ENCODE results near the gene P4HB. TPM values are rescaled to one million over a fixed set of nuclear protein-coding genes. Genes with fewer than 3 reads are reported as not detected.

Gene P4HB
- total and polyA plus RNA-seq, 10 of the 15 experiments (the other 5 are each of a cell fraction or from before 2014, with no cell fraction given) = 4.7 to 549 (median 361) TPM

DNA sequence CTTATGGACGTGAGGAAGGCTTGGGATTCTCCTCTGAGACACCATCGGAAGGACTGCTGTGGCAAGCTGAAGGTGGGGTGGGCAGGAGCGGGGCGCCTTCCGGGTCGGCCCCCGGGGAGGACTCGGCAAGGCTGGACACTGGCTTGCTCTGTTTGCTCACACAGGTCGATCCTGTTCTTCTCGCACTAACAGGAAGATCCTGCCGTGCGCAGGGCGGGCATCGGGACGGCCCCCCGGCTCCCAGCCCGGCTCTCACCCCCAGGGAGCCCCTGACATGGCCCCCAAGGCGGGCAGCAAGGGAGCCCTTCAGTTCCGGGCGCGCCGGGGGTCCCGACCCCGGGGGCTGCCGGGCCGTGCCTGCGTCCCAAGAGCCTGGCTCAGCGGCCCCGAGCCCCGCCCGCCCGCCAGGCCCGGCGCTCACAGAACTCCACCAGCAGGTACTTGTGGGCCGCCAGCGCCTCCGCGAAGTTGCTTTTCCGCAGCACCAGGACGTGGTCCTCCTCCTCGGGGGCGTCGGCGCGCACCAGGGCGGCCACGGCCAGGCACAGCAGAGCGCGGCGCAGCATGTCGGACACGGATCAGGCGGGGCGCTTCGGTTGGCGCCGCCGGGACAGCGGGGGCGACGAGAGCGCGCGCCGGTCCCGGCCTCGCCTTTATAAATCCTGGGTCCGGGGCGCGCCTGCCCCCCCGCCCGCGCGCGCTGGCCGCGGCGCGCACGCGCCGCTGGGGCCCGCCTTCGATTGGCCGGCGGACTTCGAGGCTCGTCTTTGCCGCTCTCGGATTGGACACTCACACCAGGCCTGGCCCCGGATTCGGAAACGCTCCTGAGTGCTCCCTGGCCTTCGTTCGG, at the start of gene P4HB (continued):
- TF ChIP-seq ZNF687 (IDR thresholded peaks at IDR 0.05) = peak; percentile 74
- peak; percentile 44; the same call in 1 of the 2 replicates for TF ChIP-seq NRF1 (conservative IDR thresholded peaks at IDR 0.05; ENCODE audit: low read depth, low read length)
- no peak for TF ChIP-seq ATF2 (IDR thresholded peaks at IDR 0.05; ENCODE audit: low read length)
- no peak for TF ChIP-seq ZNF274 (IDR thresholded peaks at IDR 0.05; ENCODE audit: insufficient read depth, insufficient read length)
- TF ChIP-seq RCOR1 (conservative IDR thresholded peaks at IDR 0.05; ENCODE audit: low read depth, low read length) = no peak
- TF ChIP-seq ASH2L (IDR thresholded peaks at IDR 0.05; ENCODE audit: borderline replicate concordance, low read depth) = no peak
- peak; percentile 78; the same call in 1 of the 2 replicates for TF ChIP-seq POLR2AphosphoS2 (IDR thresholded peaks at IDR 0.05; ENCODE audit: low read depth, low read length)
- TF ChIP-seq, protein P1, sequence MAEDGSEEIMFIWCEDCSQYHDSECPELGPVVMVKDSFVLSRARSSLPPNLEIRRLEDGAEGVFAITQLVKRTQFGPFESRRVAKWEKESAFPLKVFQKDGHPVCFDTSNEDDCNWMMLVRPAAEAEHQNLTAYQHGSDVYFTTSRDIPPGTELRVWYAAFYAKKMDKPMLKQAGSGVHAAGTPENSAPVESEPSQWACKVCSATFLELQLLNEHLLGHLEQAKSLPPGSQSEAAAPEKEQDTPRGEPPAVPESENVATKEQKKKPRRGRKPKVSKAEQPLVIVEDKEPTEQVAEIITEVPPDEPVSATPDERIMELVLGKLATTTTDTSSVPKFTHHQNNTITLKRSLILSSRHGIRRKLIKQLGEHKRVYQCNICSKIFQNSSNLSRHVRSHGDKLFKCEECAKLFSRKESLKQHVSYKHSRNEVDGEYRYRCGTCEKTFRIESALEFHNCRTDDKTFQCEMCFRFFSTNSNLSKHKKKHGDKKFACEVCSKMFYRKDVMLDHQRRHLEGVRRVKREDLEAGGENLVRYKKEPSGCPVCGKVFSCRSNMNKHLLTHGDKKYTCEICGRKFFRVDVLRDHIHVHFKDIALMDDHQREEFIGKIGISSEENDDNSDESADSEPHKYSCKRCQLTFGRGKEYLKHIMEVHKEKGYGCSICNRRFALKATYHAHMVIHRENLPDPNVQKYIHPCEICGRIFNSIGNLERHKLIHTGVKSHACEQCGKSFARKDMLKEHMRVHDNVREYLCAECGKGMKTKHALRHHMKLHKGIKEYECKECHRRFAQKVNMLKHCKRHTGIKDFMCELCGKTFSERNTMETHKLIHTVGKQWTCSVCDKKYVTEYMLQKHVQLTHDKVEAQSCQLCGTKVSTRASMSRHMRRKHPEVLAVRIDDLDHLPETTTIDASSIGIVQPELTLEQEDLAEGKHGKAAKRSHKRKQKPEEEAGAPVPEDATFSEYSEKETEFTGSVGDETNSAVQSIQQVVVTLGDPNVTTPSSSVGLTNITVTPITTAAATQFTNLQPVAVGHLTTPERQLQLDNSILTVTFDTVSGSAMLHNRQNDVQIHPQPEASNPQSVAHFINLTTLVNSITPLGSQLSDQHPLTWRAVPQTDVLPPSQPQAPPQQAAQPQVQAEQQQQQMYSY (CRISPR knock-in tag; IDR thresholded peaks at IDR 0.05) = no peak; the same call in 1 of the 2 replicates
- TF ChIP-seq KLF5 (IDR thresholded peaks at IDR 0.05; ENCODE audit: partially characterized antibody) = peak; percentile 80
- no peak for TF ChIP-seq KAT2A (conservative IDR thresholded peaks at IDR 0.05; ENCODE audit: control insufficient read depth, low read depth, low read length)
- TF ChIP-seq CBX3 (IDR thresholded peaks at IDR 0.05; ENCODE audit: borderline replicate concordance, low read depth) = no peak
- no peak for TF ChIP-seq CHD2 (IDR thresholded peaks at IDR 0.05; ENCODE audit: borderline replicate concordance, low read depth, low read length)
- no peak for TF ChIP-seq PAX8 (IDR thresholded peaks at IDR 0.05)
- TF ChIP-seq ATF7 (IDR thresholded peaks at IDR 0.05; ENCODE audit: low read depth) = no peak
- TF ChIP-seq BRCA1 (IDR thresholded peaks at IDR 0.05; ENCODE audit: low read depth, low read length) = no peak
- TF ChIP-seq FOS (IDR thresholded peaks at IDR 0.05; ENCODE audit: borderline replicate concordance, extremely low read depth, insufficient read length) = no peak
- TF ChIP-seq RELB (IDR thresholded peaks at IDR 0.05; ENCODE audit: low read depth) = 0 out of 2 replicates have a peak, but pooled peaks have one; percentile 20
- no peak for TF ChIP-seq ZZZ3 (IDR thresholded peaks at IDR 0.05; ENCODE audit: control insufficient read depth, insufficient read length, low read depth)
- TF ChIP-seq SUZ12 (IDR thresholded peaks at IDR 0.05; ENCODE audit: unreplicated experiment) = no peak
